OCI-LY7 (cell line): ENCODE measurements around the gene WDR37. TPM values are rescaled to one million over a fixed set of nuclear protein-coding genes. Genes with fewer than 3 reads are reported as not detected.

Experiments
- BruUV-seq: library from RNA; stranded (reverse); fragments of 400-500 nt; replicated peaks from 2 replicates; lab custom pipeline; 2021; lab: Mats Ljungman, UMichigan
- CTCF ChIA-PET: fragments of 300-600 bp; sonication (Branson Sonifier 250); formaldehyde crosslinking; loops from one replicate; lab custom pipeline; 2022; ENCODE audit warnings: antibody characterized with exemption; ENCODE audit not compliant: unreplicated experiment; lab: Charles Lee
- POLR2A ChIA-PET: fragments of 300-600 bp; sonication (Branson Sonifier 250); formaldehyde crosslinking; loops from one replicate; lab custom pipeline; 2022; ENCODE audit warnings: antibody characterized with exemption; lab: Charles Lee
- DNase-seq: peaks from one replicate; pipeline ENCODE4 v3.0.0-alpha.2; 2015; ENCODE audit warnings: low spot score
- H2AFZ ChIP-seq: fragments of 200-600 bp; sonication (generic), shearing (Covaris generic); 2 replicates; pipeline ENCODE4 v1.6.1; 2014; ENCODE audit warnings: mild to moderate bottlenecking, antibody characterized with exemption, low read length, moderate library complexity
- H3K27ac ChIP-seq: fragments of 200-600 bp; sonication (generic); 2 replicates; pipeline ENCODE4 v1.5.1; 2014; ENCODE audit warnings: mixed run types, low read depth, mild to moderate bottlenecking, moderate library complexity, low read length, inconsistent platforms; ENCODE audit not compliant: poor library complexity, severe bottlenecking
- H3K36me3 ChIP-seq: fragments of 200-600 bp; sonication (generic); 2 replicates; pipeline ENCODE4 v1.6.1; 2014; ENCODE audit warnings: mild to moderate bottlenecking, antibody characterized with exemption, low read length, moderate library complexity, mixed read lengths; ENCODE audit not compliant: insufficient read depth
- H3K4me1 ChIP-seq: fragments of 200-600 bp; sonication (generic); 2 replicates; pipeline ENCODE4 v1.5.1; 2014; ENCODE audit warnings: mild to moderate bottlenecking, low read length; ENCODE audit not compliant: insufficient read depth, poor library complexity, severe bottlenecking
- H3K4me2 ChIP-seq: fragments of 200-600 bp; sonication (generic); 2 replicates; pipeline ENCODE4 v1.6.1; 2014; ENCODE audit warnings: mild to moderate bottlenecking, low read length
- H3K4me3 ChIP-seq: fragments of 200-600 bp; sonication (generic); 2 replicates; pipeline ENCODE4 v1.5.1; 2014; ENCODE audit warnings: mild to moderate bottlenecking, low read depth, low read length; ENCODE audit not compliant: poor library complexity, severe bottlenecking
- H3K79me2 ChIP-seq: fragments of 200-600 bp; sonication (generic); 2 replicates; pipeline ENCODE4 v1.6.1; 2016; ENCODE audit warnings: low read depth, mild to moderate bottlenecking, low read length, moderate library complexity, mixed read lengths; ENCODE audit not compliant: insufficient read depth
- H3K9me2 ChIP-seq: fragments of 200-600 bp; sonication (generic); 2 replicates; pipeline ENCODE4 v1.6.1; 2016; ENCODE audit warnings: mild to moderate bottlenecking, low read length, mixed read lengths; ENCODE audit not compliant: insufficient read depth
- H3K9me3 ChIP-seq: fragments of 200-600 bp; sonication (generic); 2 replicates; pipeline ENCODE4 v1.6.1; 2014; ENCODE audit warnings: mild to moderate bottlenecking, mixed run types, low read length, mixed read lengths
- H4K20me1 ChIP-seq: fragments of 200-600 bp; sonication (generic); 2 replicates; pipeline ENCODE4 v1.6.1; 2014; ENCODE audit warnings: mild to moderate bottlenecking, antibody characterized with exemption, low read length, moderate library complexity, mixed read lengths; ENCODE audit not compliant: insufficient read depth
- CTCF ChIP-seq: fragments of 200-600 bp; sonication (generic); conservative IDR thresholded peaks from 2 replicates; pipeline ENCODE4 v1.5.1; 2014; ENCODE audit warnings: mild to moderate bottlenecking, antibody characterized with exemption, low read length, moderate library complexity, mixed read lengths
- EZH2phosphoT487 ChIP-seq: fragments of 200-600 bp; sonication (generic); IDR thresholded peaks from 2 replicates; pipeline ENCODE4 v1.6.1; 2018; ENCODE audit warnings: low read depth, borderline replicate concordance, mild to moderate bottlenecking, mixed run types, antibody characterized with exemption, low read length, moderate library complexity, mixed read lengths
- intact Hi-C: fragments of 100-400 bp; cut with micrococcal nuclease; formaldehyde crosslinking; loops from one replicate; pipeline ENCODE4 v1.10.0; 2022; ENCODE audit not compliant: unreplicated experiment
- total RNA-seq, 2 experiments: library from RNA; depleted of rRNA in 1 of 2; stranded (reverse); fragments of >200 nt in 1 of 2; shearing (Covaris generic) in 1 of 2; gene quantifications; 2 replicates each; pipeline ENCODE4 v1.2.3, GENCODE V29; 2014 to 2022

WDR37 gene
- total RNA-seq, 2 experiments from 2014 or later = 9.7 to 18.9 TPM

- H3K27ac ChIP-seq = peak overlapping the region; percentile 83
- peaks cover 42% of the 10 kb centered on the region; the same call in 1 of the 2 replicates for H4K20me1 ChIP-seq
- peaks cover 53% of the 10 kb centered on the region for H3K4me1 ChIP-seq
- H3K36me3 ChIP-seq = peaks cover 58% of the 10 kb centered on the region
- CTCF ChIA-PET = no interaction called here
- intact Hi-C loops = loop anchor here (2.0 to 5.0 kb wide), 2 partner anchors 118 to 536 kb away; partner anchors contain the start of gene LARP4B
- peaks cover 74% of the 10 kb centered on the region for H3K79me2 ChIP-seq
- no peak for TF ChIP-seq EZH2phosphoT487
- no peak for TF ChIP-seq CTCF
- no peaks in the 10 kb centered on the region for H3K9me3 ChIP-seq
- no TSS peak for BruUV-seq
- H3K9me2 ChIP-seq = no peaks in the 10 kb centered on the region
- peak overlapping the region; percentile 65 for H3K4me2 ChIP-seq
- H2AFZ ChIP-seq = no peak overlapping the region
- DNase-seq = no peak
- POLR2A ChIA-PET = interaction anchor here (1.0 to 2.0 kb wide), 2 partner anchors 7 to 10 kb away, joined by 3 to 7 read pairs; partner anchors contain the start of gene WDR37
- peak overlapping the region; percentile 74 for H3K4me3 ChIP-seq
These were observed 7.8 kb upstream of the WDR37 start for GRCh38 chr10:1048349-1048731.

- peak within 1 kb of the TSS; percentile 74 for H3K4me3 ChIP-seq
- peak; percentile 99 for DNase-seq
- peak within 1 kb of the TSS; percentile 83 for H3K27ac ChIP-seq
- peaks cover 78% of the 10 kb centered on the region for H3K79me2 ChIP-seq
- no TSS peak for BruUV-seq
- TF ChIP-seq CTCF = no peak
- TF ChIP-seq EZH2phosphoT487 = no peak
- H4K20me1 ChIP-seq = peaks cover 39% of the 10 kb centered on the region; the same call in 1 of the 2 replicates
- H3K36me3 ChIP-seq = peaks cover 62% of the 10 kb centered on the region
- peaks cover 48% of the 10 kb centered on the region for H3K4me1 ChIP-seq
- POLR2A ChIA-PET = interaction anchor here (0.6 to 2.0 kb wide), 5 partner anchors 9 to 487 kb away, joined by 3 to 7 read pairs (median 3); no protein-coding TSS in a partner anchor
- no peak within 1 kb of the TSS for H2AFZ ChIP-seq
- CTCF ChIA-PET = no interaction called here
- no peaks in the 10 kb centered on the region for H3K9me2 ChIP-seq
- intact Hi-C loops = loop anchor here (1.0 to 5.0 kb wide), 3 partner anchors 8 to 537 kb away; partner anchors contain the start of gene LARP4B
- H3K4me2 ChIP-seq = peak within 1 kb of the TSS; percentile 65
- H3K9me3 ChIP-seq = no peaks in the 10 kb centered on the region
These were observed 7.3 kb upstream of the WDR37 start, which contains the start of gene IDI1 for GRCh38 chr10:1048732-1049424. Gene IDI1, minus strand, starts transcription at chr10:1049119. Its CDS starts 116 bp downstream, at chr10:1049003.
